GM08714 (cell line): Measurements from ENCODE around the gene RAB10.
"Not testable (repeated sequence)": the region's sequence is repeated elsewhere in the genome, so short reads cannot be mapped to it uniquely, and the experiment has no call there.

Experiments
- H3K4me3 ChIP-seq: fragments of 200-500 bp; sonication (Bioruptor generic); 2 replicates; pipeline ENCODE4 v1.5.1; 2014; ENCODE audit warnings: mild to moderate bottlenecking, low read length, inconsistent platforms
- ZNF274 ChIP-seq: IDR thresholded peaks from 2 replicates; pipeline ENCODE4 v1.6.1; 2012; ENCODE audit warnings: mild to moderate bottlenecking, low read depth, low read length

RAB10 gene

GRCh38 chr2:26008851-26009566 is 24.9 kb upstream of the RAB10 start:
- no peak for TF ChIP-seq ZNF274
- H3K4me3 ChIP-seq, result no peak overlapping the region

- no peak overlapping the region for H3K4me3 ChIP-seq
- no peak for TF ChIP-seq ZNF274
Observed at GRCh38 chr2:26009567-26009963, 24.3 kb upstream of the RAB10 start.

GRCh38 chr2:26010943-26011342 is 22.9 kb upstream of the RAB10 start:
- H3K4me3 ChIP-seq, result no peak overlapping the region
- no peak for TF ChIP-seq ZNF274

- no peak overlapping the region for H3K4me3 ChIP-seq
- no peak for TF ChIP-seq ZNF274
Observed at GRCh38 chr2:26011609-26011989, 22.3 kb upstream of the RAB10 start.

GRCh38 chr2:26011990-26012856 is 21.7 kb upstream of the RAB10 start:
- no peak overlapping the region for H3K4me3 ChIP-seq
- TF ChIP-seq ZNF274, result no peak

- TF ChIP-seq ZNF274, result no peak
- no peak overlapping the region for H3K4me3 ChIP-seq
Observed at GRCh38 chr2:26013668-26014067, 20.2 kb upstream of the RAB10 start.

- no peak overlapping the region for H3K4me3 ChIP-seq
- TF ChIP-seq ZNF274, result no peak
Observed at GRCh38 chr2:26016012-26016705, 17.7 kb upstream of the RAB10 start.

- H3K4me3 ChIP-seq, result not testable (repeated sequence)
Observed at GRCh38 chr2:26016706-26017045, 17.2 kb upstream of the RAB10 start.

- TF ChIP-seq ZNF274, result no peak
- H3K4me3 ChIP-seq, result no peak overlapping the region
Observed at GRCh38 chr2:26017464-26018183, 16.3 kb upstream of the RAB10 start.

- TF ChIP-seq ZNF274, result no peak
- H3K4me3 ChIP-seq, result no peak overlapping the region
Observed at GRCh38 chr2:26018184-26019055, 15.5 kb upstream of the RAB10 start.

GRCh38 chr2:26020231-26020640 is 13.6 kb upstream of the RAB10 start:
- TF ChIP-seq ZNF274, result no peak
- H3K4me3 ChIP-seq, result no peak overlapping the region

GRCh38 chr2:26024260-26024659 is 9.6 kb upstream of the RAB10 start:
- no peak for TF ChIP-seq ZNF274
- H3K4me3 ChIP-seq, result no peak overlapping the region

- no peak for TF ChIP-seq ZNF274
- H3K4me3 ChIP-seq, result no peak overlapping the region
Observed at GRCh38 chr2:26025509-26025908, 8.4 kb upstream of the RAB10 start.

- H3K4me3 ChIP-seq, result not testable (repeated sequence)
Observed at GRCh38 chr2:26028083-26028482, 5.8 kb upstream of the RAB10 start.

- peak overlapping the region; percentile 73 for H3K4me3 ChIP-seq
Observed at GRCh38 chr2:26032586-26033269, 1.2 kb upstream of the RAB10 start.
